ENCODE measurements around the gene EN1.

GRCh38 chr2:118880501-118880900 lies 33.1 kb upstream of the EN1 start:
- TF ChIP-seq CTCF (IDR thresholded peaks at IDR 0.05; ENCODE audit: low read depth, low read length) (no peak), POLR2A (IDR thresholded peaks at IDR 0.05; ENCODE audit: extremely low read depth, insufficient read length) (no peak), MYC (IDR thresholded peaks at IDR 0.05; ENCODE audit: low read depth, low read length) (no peak)
- TF ChIP-seq, protein P1, sequence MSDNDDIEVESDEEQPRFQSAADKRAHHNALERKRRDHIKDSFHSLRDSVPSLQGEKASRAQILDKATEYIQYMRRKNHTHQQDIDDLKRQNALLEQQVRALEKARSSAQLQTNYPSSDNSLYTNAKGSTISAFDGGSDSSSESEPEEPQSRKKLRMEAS (IDR thresholded peaks at IDR 0.05; ENCODE audit: low read depth, low read length): no peak

Measured in NB4 (cell line).